HEK293T (cell line): ENCODE data around the gene ZCRB1.

Experiments used
- ARNT ChIP-seq: fragments of 450-650 bp; IDR thresholded peaks from 2 replicates; pipeline ENCODE4 v1.6.1; 2017; ENCODE audit warnings: mild to moderate bottlenecking
- ELF4 ChIP-seq: fragments of 450-650 bp; IDR thresholded peaks from 2 replicates; pipeline ENCODE4 v1.6.1; 2017; ENCODE audit warnings: antibody characterized with exemption
- FOXM1 ChIP-seq: fragments of 450-650 bp; IDR thresholded peaks from 2 replicates; pipeline ENCODE4 v1.6.1; 2017; ENCODE audit warnings: mild to moderate bottlenecking, borderline replicate concordance
- HDGF ChIP-seq: fragments of 450-650 bp; IDR thresholded peaks from 2 replicates; pipeline ENCODE4 v1.6.1; 2017; ENCODE audit warnings: antibody characterized with exemption, borderline replicate concordance
- NFRKB ChIP-seq: fragments of 450-650 bp; IDR thresholded peaks from 2 replicates; pipeline ENCODE4 v1.6.1; 2016; ENCODE audit warnings: mild to moderate bottlenecking, moderate library complexity
- SP1 ChIP-seq: fragments of 450-650 bp; IDR thresholded peaks from 2 replicates; pipeline ENCODE4 v1.6.1; 2017
- TARDBP ChIP-seq: fragments of 450-650 bp; IDR thresholded peaks from 2 replicates; pipeline ENCODE4 v1.6.1; 2016
- ZNF384 ChIP-seq: fragments of 450-650 bp; IDR thresholded peaks from 2 replicates; pipeline ENCODE4 v1.6.1; 2016

- no peak for TF ChIP-seq NFRKB
- TF ChIP-seq FOXM1 = no peak
- no peak for TF ChIP-seq HDGF
- TF ChIP-seq ZNF384 = no peak
- TF ChIP-seq TARDBP = no peak
- no peak for TF ChIP-seq ARNT
- TF ChIP-seq SP1 = no peak
- no peak for TF ChIP-seq ELF4
Observed at GRCh38 chr12:42373669-42374068, 47.8 kb upstream of the ZCRB1 start.
